ENCODE data around the gene WDR4.
"Not testable (repeated sequence)": the region's sequence is repeated elsewhere in the genome, so short reads cannot be mapped to it uniquely, and the experiment has no call there.

WDR4 gene

GRCh38 chr21:42913476-42913875 lies 34.1 kb upstream of the WDR4 start:
- H3K27me3 ChIP-seq, result no peaks in the 10 kb centered on the region
- H3K4me1 ChIP-seq, result no peaks in the 10 kb centered on the region
- no peak overlapping the region for H3K9ac ChIP-seq
- H3K9me3 ChIP-seq, result no peaks in the 10 kb centered on the region
- TF ChIP-seq Cebpa-rat (IDR thresholded peaks at IDR 0.05), result no peak
- H3K27ac ChIP-seq, result no peak overlapping the region
- H4K20me1 ChIP-seq, result no peaks in the 10 kb centered on the region
- H3K36me3 ChIP-seq, result peaks cover 85% of the 10 kb centered on the region
- no peak overlapping the region for H3K4me3 ChIP-seq
- H3K4me2 ChIP-seq, result no peak overlapping the region

GRCh38 chr21:42911920-42912319 lies 32.6 kb upstream of the WDR4 start:
- not testable (repeated sequence) for H4K20me1 ChIP-seq, H3K4me2 ChIP-seq, H3K27ac ChIP-seq, H3K9ac ChIP-seq, H3K4me3 ChIP-seq, H3K4me1 ChIP-seq, H3K27me3 ChIP-seq, H3K9me3 ChIP-seq
- H3K36me3 ChIP-seq, result peaks cover 85% of the 10 kb centered on the region

GRCh38 chr21:42908484-42908883 lies 29.1 kb upstream of the WDR4 start:
- peaks cover 94% of the 10 kb centered on the region for H3K36me3 ChIP-seq

GRCh38 chr21:42906233-42906632 lies 26.9 kb upstream of the WDR4 start:
- Histone ChIP-seq H3K36me3 (peaks cover 98% of the 10 kb centered on the region), H3K27me3 (no peaks in the 10 kb centered on the region), H3K4me2 (no peak overlapping the region), H3K9ac (no peak overlapping the region), H3K9me3 (peaks cover 17% of the 10 kb centered on the region), H3K27ac (no peak overlapping the region), H4K20me1 (0 out of 2 replicates have a peak, but pooled peaks cover 9% of the 10 kb centered on the region), H3K4me3 (no peak overlapping the region), H3K4me1 (no peaks in the 10 kb centered on the region)
- TF ChIP-seq Cebpa-rat (IDR thresholded peaks at IDR 0.05), result no peak

More at GRCh38 chr21:42908484-42908883, 29.1 kb upstream of the WDR4 start:
- not testable (repeated sequence) for H4K20me1 ChIP-seq, H3K9ac ChIP-seq, H3K27ac ChIP-seq, H3K4me3 ChIP-seq, H3K4me1 ChIP-seq, H3K27me3 ChIP-seq, H3K4me2 ChIP-seq
- H3K9me3 ChIP-seq, result peaks cover 17% of the 10 kb centered on the region

GRCh38 chr21:42905195-42905594 lies 25.9 kb upstream of the WDR4 start:
- no peak overlapping the region for H3K9ac ChIP-seq
- H3K4me3 ChIP-seq, result no peak overlapping the region
- peaks cover 14% of the 10 kb centered on the region; the same call in 1 of the 2 replicates for H4K20me1 ChIP-seq
- no peaks in the 10 kb centered on the region for H3K4me1 ChIP-seq
- H3K27me3 ChIP-seq, result no peaks in the 10 kb centered on the region
- H3K4me2 ChIP-seq, result no peak overlapping the region
- peaks cover 17% of the 10 kb centered on the region for H3K9me3 ChIP-seq
- TF ChIP-seq Cebpa-rat (IDR thresholded peaks at IDR 0.05), result no peak
- no peak overlapping the region for H3K27ac ChIP-seq
- H3K36me3 ChIP-seq, result peaks cover 98% of the 10 kb centered on the region

- Histone ChIP-seq H3K27ac (no peak overlapping the region), H3K27me3 (no peaks in the 10 kb centered on the region), H3K4me3 (no peak overlapping the region), H3K36me3 (peaks cover 98% of the 10 kb centered on the region), H3K4me2 (no peak overlapping the region), H3K4me1 (no peaks in the 10 kb centered on the region), H4K20me1 (peaks cover 28% of the 10 kb centered on the region), H3K9me3 (peaks cover 17% of the 10 kb centered on the region), H3K9ac (no peak overlapping the region)
- TF ChIP-seq Cebpa-rat (IDR thresholded peaks at IDR 0.05), result no peak
These were observed 24.5 kb upstream of the WDR4 start for GRCh38 chr21:42903817-42904216.

- TF ChIP-seq Cebpa-rat (IDR thresholded peaks at IDR 0.05), result no peak
- Histone ChIP-seq H3K27me3 (no peaks in the 10 kb centered on the region), H3K27ac (no peak overlapping the region), H3K4me3 (no peak overlapping the region), H3K4me2 (no peak overlapping the region), H3K4me1 (no peaks in the 10 kb centered on the region), H4K20me1 (peaks cover 30% of the 10 kb centered on the region), H3K36me3 (peaks cover 90% of the 10 kb centered on the region), H3K9ac (no peak overlapping the region; the same call in 1 of the 2 replicates), H3K9me3 (no peaks in the 10 kb centered on the region; the same call in 1 of the 2 replicates)
These were observed 21.1 kb upstream of the WDR4 start for GRCh38 chr21:42900446-42900845.

DNA sequence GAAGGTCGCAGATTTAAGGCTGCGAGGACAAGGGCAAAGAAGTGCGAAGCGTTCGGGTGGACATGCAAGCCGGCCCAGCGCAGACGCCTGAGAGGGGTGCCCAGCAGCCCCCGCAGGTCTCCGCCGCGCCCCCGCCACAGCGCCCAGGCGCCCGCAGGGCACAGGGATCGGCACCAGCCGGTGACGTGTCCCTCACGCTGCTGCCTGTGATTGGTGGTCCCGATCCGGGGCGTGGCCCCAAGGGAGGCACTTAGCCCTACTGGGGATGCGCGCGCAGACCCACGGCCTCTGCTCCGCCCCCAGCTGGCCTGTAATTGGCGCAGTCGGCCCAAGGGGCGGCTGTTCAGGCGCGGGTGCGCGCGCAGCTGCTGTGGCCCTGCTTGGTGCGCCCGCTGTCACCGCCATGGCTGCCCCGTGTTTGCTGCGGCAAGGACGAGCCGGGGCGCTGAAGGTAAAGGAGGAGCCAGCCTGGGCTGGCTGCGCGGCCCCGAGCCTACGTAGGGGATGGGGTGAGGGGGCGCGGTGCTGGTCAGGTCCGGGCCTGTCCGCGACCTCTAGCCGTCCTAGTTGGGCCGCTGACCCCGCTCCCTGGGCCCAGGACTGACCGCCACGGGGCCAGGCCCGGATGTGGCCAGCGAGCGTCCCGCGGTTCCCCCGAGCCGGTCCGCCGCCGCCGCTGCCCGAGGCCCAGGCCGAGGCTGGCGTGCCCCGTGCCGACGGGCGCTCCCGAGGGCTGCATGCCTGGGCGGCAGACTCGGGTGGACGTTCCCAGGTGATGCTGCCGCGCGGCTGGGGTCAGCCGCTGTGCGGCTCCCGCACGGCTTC lies 13.8 kb upstream of the WDR4 start, which contains the start of gene NDUFV3:
Gene NDUFV3, plus strand, starts transcription at position 379 of the 825 bp plus-strand sequence. Its CDS starts 25 bp downstream, at position 404.
- H3K9me3 ChIP-seq, result no peaks in the 10 kb centered on the region
- no peaks in the 10 kb centered on the region for H3K27me3 ChIP-seq
- no peaks in the 10 kb centered on the region for H4K20me1 ChIP-seq
- peak within 1 kb of the TSS; percentile 97 for H3K4me2 ChIP-seq
- peak within 1 kb of the TSS; percentile 86 for H3K27ac ChIP-seq
- peak within 1 kb of the TSS; percentile 79 for H3K4me3 ChIP-seq
- H3K36me3 ChIP-seq, result peaks cover 26% of the 10 kb centered on the region
- no peak for TF ChIP-seq Cebpa-rat (IDR thresholded peaks at IDR 0.05)
- peaks cover 5% of the 10 kb centered on the region; the same call in 1 of the 2 replicates for H3K4me1 ChIP-seq
- peak within 1 kb of the TSS; percentile 87 for H3K9ac ChIP-seq

- H3K36me3 ChIP-seq, result peaks cover 20% of the 10 kb centered on the region
- no peaks in the 10 kb centered on the region for H3K9me3 ChIP-seq
- H3K4me3 ChIP-seq, result peak overlapping the region; percentile 79
- H3K4me1 ChIP-seq, result peaks cover 5% of the 10 kb centered on the region; the same call in 1 of the 2 replicates
- H3K27ac ChIP-seq, result peak overlapping the region; percentile 77
- TF ChIP-seq Cebpa-rat (IDR thresholded peaks at IDR 0.05), result no peak
- H3K27me3 ChIP-seq, result no peaks in the 10 kb centered on the region
- peak overlapping the region; percentile 97 for H3K4me2 ChIP-seq
- peak overlapping the region; percentile 87 for H3K9ac ChIP-seq
- no peaks in the 10 kb centered on the region for H4K20me1 ChIP-seq
These were observed 13.2 kb upstream of the WDR4 start for GRCh38 chr21:42892582-42892930.

- Histone ChIP-seq H3K27ac (no peak overlapping the region), H3K4me1 (peaks cover 1% of the 10 kb centered on the region; the same call in 1 of the 2 replicates), H3K36me3 (no peaks in the 10 kb centered on the region), H3K4me2 (no peak overlapping the region), H3K9ac (no peak overlapping the region), H3K9me3 (no peaks in the 10 kb centered on the region), H3K4me3 (no peak overlapping the region), H3K27me3 (no peaks in the 10 kb centered on the region), H4K20me1 (no peaks in the 10 kb centered on the region)
- no peak for TF ChIP-seq Cebpa-rat (IDR thresholded peaks at IDR 0.05)
These were observed 8.0 kb upstream of the WDR4 start for GRCh38 chr21:42887326-42887725.
